ENCODE results near the gene TRIM60.
"Not testable (repeated sequence)": the region's sequence is repeated elsewhere in the genome, so short reads cannot be mapped to it uniquely, and the experiment has no call there.

Gene TRIM60

DNA sequence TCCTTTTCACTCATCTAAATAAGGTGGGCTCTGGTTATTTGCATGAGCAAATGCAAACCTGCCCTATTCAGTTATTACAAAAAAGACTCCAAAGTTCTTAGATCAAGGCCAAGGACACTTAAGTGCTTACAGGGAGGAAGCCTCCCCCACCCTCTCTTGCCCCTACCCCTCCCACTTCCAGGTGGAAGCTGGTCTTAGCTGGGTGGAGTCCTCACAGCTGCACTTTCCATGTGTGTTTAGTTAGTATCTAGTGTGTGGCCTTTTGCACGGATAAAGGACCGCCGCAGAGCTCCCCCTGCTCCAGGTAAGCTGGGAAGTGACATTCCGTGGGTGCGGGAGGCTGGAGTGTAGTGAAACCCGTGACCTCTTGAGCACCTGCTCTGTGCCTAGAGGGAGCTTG, 21.8 kb downstream of the TRIM60 start, which contains the start of gene TRIM75:
TSS of gene TRIM75 (plus strand) at position 222 of the 400 bp plus-strand sequence. CDS start 5,282 bp downstream, outside the sequence.
- no peak for DNase-seq (ENCODE audit: low read depth, low spot score)

DNA sequence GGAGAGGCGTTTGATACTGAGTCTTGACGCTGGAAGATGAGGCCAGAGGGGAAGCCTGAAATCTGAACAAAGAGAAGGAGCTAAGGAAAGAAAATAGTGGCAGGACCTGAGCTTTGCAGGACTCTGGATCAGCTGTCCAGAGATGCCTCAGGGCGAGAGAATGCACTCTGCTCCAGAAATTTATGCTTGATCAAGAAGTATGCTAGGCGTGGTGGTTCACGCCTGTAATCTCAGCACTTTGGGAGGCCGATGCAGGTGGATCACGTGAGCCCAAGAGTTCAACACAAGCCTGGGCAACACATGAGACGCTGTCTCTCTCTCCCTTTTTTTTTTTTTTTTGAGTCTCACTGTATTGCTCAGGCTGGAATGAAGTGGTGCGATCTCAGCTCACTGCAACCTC, 23.8 kb downstream of the TRIM60 start:
- no peak for DNase-seq (ENCODE audit: low read depth, low spot score)

DNA sequence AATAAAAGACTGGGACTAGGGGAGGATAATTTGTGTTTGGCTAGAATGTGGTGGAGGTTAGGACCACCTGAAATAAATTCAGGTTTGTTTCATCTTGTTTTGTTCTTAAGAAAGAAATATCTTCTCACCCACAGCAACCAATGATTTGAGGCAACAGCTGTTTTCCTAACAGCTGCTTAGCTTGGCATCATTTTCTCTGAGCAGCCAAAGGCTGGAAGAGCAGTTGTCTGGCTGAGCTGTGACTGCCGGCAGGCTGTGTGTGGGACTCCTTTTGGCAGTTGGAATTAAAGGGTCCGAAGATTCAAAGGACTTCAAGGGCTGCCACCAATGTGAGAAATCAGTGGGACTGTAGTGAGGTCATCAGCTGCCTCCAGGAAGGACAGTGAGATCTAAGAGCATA, 26.9 kb downstream of the TRIM60 start:
- no peak for DNase-seq (ENCODE audit: low read depth, low spot score)

DNA sequence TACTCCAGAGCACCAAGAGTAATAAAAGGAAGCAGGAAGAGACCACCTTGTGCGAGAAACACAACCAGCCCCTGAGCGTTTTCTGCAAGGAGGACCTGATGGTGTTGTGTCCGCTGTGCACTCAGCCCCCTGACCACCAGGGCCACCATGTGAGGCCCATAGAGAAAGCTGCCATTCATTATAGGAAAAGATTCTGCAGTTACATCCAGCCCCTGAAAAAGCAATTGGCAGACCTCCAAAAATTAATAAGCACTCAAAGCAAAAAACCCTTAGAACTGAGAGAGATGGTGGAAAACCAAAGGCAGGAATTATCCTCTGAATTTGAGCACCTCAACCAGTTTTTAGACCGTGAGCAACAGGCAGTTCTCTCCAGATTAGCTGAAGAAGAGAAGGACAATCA, 27.6 kb downstream of the TRIM60 start:
- no peak for DNase-seq (ENCODE audit: low read depth, low spot score)

DNA sequence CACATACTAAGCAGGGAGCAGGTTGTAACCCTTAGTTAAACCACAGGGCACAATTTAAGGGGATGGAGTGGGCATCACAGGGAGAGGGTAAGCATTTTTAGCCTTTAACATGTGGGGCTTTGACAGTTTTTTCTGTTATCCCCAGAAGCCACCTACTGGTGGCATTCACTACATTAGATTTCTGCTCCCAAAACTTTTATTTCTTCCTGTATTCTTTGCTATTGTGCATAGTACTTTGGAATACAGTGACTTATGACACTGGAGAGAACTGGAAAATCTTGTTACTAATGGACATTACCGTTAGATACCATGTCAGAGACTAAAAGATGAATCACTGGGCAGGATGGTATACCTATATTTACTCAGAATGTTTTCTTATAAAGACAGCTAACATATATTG, 29.1 kb downstream of the TRIM60 start:
- no peak for DNase-seq (ENCODE audit: low read depth, low spot score)

DNA sequence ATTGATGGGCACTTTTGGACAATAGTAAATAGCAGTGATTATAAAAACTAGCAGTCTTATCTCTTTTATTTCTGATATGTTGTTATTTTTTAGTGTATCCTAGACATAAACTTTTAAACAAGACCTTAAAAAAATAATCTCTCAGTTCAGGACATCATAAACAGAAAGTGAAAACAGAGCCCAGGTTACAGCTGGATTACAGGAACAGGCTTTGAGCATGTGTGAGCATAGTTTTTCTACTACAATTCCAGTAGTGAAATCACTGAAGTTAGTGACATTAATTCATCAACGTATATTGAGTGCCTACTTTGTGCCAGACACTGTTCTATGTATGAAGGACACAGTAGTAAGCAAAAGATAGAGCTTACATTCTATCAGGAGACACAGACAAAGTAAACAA, 38.8 kb downstream of the TRIM60 start:
- DNase-seq (ENCODE audit: low read depth, low spot score), result no peak

DNA sequence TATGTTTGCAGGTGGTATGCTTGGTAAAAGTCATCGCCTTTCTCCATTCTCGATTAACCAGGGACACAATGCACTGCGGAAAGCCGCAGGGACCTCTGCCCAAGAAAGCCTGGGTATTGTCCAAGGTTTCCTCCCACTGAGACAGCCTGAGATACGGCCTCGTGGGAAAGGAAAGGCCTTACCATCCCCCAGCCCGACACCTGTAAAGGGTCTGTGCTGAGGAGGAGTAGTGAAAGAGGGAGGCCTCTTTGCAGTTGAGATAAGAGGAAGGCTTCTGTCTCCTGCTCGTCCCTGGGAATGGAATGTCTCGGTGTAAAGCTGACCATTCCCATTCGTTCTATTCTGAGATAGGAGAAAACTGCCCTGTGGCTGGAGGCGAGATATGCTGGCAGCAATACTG, 41.5 kb downstream of the TRIM60 start:
- DNase-seq (ENCODE audit: low read depth, low spot score), result not testable (repeated sequence)

DNA sequence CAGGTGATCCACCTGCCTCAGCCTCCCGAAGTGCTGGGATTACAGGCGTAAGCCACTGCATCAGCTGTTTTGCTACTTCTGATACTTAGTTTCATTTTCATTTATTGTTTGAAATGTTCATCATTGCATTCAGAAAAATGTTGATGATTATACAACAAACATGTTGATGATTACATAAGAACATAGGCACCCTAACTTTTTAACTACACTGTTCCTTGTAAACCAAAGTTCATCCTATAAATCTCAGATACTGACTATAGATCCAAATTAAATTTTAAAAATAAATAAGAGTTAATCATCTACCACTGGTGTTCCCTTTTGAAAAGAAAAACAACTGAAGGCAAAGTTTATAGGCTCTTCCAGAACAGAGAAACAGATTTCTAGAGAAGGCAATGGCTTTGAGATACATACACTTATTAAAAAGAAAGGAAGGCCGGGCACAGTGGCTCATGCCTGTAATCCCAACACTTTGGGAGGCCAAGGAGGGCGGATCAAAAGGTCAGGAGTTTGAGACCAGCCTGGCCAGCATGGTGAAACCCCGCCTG, 45.3 kb downstream of the TRIM60 start:
- DNase-seq (ENCODE audit: low read depth, low spot score), result no peak

DNA sequence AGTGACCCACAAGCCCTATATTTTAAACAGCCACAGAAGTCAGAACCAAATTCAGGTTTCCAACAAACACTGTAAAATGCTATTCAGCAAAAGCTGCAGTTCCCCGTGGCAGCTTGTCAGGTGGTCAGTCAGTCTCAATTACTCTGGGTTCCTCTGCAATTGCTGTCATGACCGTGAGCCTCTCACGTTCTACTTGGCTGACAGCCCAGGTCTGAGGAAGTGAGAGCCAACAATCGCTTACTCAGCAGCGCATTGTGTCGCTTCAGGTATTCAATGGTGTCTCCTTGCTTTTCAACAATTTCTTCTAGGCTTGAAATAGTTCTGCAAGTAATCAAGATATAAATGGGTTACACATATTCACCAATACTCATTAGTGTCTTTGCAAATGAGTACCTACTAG, 47.7 kb downstream of the TRIM60 start:
- DNase-seq (ENCODE audit: low read depth, low spot score), result no peak

DNA sequence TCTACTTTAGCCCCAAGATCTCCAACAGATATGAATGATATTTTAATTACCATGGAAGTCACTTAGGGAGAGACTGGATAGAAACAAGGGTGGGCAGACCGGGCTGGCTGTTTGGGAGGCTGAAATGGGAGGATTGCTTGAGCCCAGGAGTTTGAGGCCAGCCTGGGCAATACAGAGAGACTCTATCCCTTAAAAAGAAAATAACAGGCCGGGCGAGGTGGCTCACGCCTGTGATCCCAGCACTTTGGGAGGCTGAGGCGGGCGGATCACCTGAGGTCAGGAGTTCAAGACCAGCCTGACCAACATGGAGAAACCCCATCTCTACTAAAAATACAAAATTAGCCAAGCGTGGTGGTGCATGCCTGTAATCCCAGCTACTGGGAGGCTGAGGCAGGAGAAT, 53.0 kb downstream of the TRIM60 start:
- DNase-seq (ENCODE audit: low read depth, low spot score), result not testable (repeated sequence)

DNA sequence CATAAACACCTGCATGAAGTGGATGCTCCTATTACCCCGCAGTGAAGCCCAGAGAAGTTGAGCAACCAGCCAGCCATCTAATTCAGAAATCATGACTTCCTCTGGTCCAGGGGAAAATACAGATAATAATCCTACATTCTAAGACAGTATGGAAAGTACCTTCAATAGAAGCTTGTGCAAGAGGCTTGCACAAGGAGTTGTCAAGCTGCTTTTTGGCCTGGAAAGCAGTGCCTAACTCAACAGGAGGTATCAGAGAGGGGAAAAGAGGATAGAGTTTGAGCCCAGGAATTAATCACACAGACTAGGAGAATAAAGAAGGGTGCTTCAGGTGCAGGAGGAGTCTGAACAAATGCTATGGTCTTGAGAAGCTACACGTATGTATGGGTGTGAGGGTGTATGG, 54.1 kb downstream of the TRIM60 start:
- DNase-seq (ENCODE audit: low read depth, low spot score), result no peak

DNA sequence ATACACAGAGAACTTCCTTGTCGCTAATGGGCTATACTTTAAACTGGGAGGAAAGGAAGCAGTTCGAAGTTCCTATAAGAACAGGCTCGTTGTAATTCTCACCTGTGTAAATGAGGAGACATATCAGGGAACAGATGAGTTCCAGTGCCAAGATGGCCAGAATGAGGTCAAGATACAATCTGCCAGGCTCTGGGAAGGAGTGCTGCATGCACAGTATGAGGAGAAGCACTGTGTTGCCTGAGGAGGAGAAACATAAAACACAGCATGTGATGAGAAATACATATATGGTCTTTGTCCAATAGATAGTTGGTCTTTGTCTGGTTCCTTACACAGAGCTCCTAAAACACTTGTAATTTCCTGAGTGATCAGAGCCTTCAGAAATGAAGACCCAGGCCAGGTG, 56.6 kb downstream of the TRIM60 start:
- DNase-seq (ENCODE audit: low read depth, low spot score), result no peak
